Thyroid gland (tissue), 4 donors: ENCODE data around the gene PLCG2.

ENCODE experiments used
- POLR2A ChIP-seq, 2 donors: fragments of 450-650 bp; IDR thresholded peaks; one replicate each; pipeline ENCODE4 v1.6.1; 2017; ENCODE audit warnings: antibody characterized with exemption in 2 of 2, mild to moderate bottlenecking in 2 of 2, moderate library complexity in 1 of 2
- TF ChIP-seq, protein P1 (sequence below), 6 experiments: fragments of 200-600 bp in 3 of 6; fragments of 450-650 bp in 3 of 6; sonication (generic) in 3 of 6; IDR thresholded peaks; one replicate each; pipeline ENCODE4 v1.5.1; 2016 to 2019; ENCODE audit warnings: antibody characterized with exemption in 6 of 6, mild to moderate bottlenecking in 2 of 6, inconsistent platforms in 1 of 6, moderate library complexity in 1 of 6

DNA sequence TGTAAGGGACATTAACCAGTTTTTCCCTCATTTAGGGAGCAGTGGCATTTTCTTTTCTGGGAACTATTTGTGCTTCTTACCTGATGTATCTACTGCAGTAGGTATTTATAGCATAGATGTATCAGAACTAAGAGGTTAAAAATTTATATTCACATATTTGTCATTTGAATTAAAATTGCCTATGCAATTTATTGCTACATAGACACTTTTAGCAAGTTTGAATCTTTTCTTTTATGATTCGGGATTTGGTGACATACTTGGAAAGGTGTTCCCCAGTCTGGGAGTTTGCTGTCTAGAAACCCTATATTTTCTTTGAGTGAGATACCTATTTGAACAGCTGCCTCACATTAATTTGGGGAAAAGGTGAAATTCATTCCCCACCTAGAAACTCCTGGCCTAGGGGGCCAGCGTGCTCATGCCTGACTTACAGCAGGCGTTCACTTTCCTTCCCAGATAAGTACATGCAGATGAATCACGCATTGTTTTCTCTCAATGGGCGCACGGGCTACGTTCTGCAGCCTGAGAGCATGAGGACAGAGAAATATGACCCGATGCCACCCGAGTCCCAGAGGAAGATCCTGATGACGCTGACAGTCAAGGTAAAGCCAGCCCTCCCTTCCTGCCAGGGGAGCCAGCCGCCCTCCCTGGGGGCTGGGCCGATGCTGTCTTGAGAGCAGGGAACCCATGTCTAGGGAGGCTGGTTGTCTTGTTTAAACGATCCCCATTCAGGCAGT lies 158.4 kb downstream of the PLCG2 start:
- TF ChIP-seq, protein P1, sequence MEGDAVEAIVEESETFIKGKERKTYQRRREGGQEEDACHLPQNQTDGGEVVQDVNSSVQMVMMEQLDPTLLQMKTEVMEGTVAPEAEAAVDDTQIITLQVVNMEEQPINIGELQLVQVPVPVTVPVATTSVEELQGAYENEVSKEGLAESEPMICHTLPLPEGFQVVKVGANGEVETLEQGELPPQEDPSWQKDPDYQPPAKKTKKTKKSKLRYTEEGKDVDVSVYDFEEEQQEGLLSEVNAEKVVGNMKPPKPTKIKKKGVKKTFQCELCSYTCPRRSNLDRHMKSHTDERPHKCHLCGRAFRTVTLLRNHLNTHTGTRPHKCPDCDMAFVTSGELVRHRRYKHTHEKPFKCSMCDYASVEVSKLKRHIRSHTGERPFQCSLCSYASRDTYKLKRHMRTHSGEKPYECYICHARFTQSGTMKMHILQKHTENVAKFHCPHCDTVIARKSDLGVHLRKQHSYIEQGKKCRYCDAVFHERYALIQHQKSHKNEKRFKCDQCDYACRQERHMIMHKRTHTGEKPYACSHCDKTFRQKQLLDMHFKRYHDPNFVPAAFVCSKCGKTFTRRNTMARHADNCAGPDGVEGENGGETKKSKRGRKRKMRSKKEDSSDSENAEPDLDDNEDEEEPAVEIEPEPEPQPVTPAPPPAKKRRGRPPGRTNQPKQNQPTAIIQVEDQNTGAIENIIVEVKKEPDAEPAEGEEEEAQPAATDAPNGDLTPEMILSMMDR (IDR thresholded peaks at IDR 0.05), result no peak
- no peak for TF ChIP-seq POLR2A (IDR thresholded peaks at IDR 0.05)
